ENCODE data around the gene NUP210L. TPM values are rescaled to one million over a fixed set of nuclear protein-coding genes. Genes with fewer than 3 reads are reported as not detected.

The NUP210L gene
- under 1 TPM in 1 of 2 donors, not detected in 1; 0.06 TPM for total RNA-seq
- long read RNA-seq, partial matches to known transcripts = 0 of 1 reads
- long read RNA-seq, other reads (novel, unspliced or antisense) = 1 of 1 reads

GRCh38 chr1:154154534-154155191 is at the start of gene NUP210L:
Gene NUP210L, minus strand, starts transcription at chr1:154155073.
- peak; percentile 41 to 48 for DNase-seq
- intact Hi-C loops (cut with DNase I, micrococcal nuclease) = no loop called here
- peak; percentile 28 for ATAC-seq

DNA sequence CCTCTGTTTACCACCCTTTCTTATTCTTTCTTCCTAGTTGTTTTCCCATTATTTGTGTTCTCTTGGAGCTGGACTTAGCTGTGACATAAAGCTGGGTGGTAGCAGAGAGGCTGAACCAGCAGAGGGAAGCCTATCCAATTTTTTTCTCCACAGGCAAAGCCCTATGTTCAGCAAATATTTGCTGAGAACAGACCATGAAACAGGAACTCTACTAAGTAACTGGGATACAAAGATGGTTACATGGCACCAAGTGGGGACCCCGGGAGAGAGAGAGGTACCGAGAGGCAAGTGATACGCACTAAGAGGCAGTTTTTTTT is 44.6 kb upstream of the NUP210L start:
- intact Hi-C loops (cut with DNase I, micrococcal nuclease) = no loop called here
- peak; percentile 24 for ATAC-seq
- no peak for DNase-seq

- intact Hi-C loops (cut with DNase I, micrococcal nuclease) = no loop called here
- DNase-seq (peak in 1 of 2 donors; percentile 20), ATAC-seq (peak; percentile 65)
Measured at GRCh38 chr1:154198756-154199562, 44.1 kb upstream of the NUP210L start.

- DNase-seq = peak in 1 of 2 donors; percentile 37
- intact Hi-C loops (cut with DNase I, micrococcal nuclease) = no loop called here
- ATAC-seq = peak; percentile 65
Measured at GRCh38 chr1:154193821-154194220, 38.9 kb upstream of the NUP210L start.

- DNase-seq = no peak
- intact Hi-C loops (cut with DNase I, micrococcal nuclease) = no loop called here
Measured at GRCh38 chr1:154192476-154192875, 37.6 kb upstream of the NUP210L start.

GRCh38 chr1:154191990-154192461 is 37.2 kb upstream of the NUP210L start, which contains the start of gene TPM3:
Gene TPM3, minus strand, starts transcription at chr1:154192100. Its CDS starts 82 bp downstream, at chr1:154192018.
- intact Hi-C loops (cut with DNase I, micrococcal nuclease) = no loop called here
- DNase-seq (no peak), ATAC-seq (no peak)

More at GRCh38 chr1:154192476-154192875, 37.6 kb upstream of the NUP210L start:
- no peak for ATAC-seq

GRCh38 chr1:154190550-154190949 is 35.7 kb upstream of the NUP210L start:
- DNase-seq (no peak), ATAC-seq (no peak)
- intact Hi-C loops (cut with DNase I, micrococcal nuclease) = no loop called here

DNA sequence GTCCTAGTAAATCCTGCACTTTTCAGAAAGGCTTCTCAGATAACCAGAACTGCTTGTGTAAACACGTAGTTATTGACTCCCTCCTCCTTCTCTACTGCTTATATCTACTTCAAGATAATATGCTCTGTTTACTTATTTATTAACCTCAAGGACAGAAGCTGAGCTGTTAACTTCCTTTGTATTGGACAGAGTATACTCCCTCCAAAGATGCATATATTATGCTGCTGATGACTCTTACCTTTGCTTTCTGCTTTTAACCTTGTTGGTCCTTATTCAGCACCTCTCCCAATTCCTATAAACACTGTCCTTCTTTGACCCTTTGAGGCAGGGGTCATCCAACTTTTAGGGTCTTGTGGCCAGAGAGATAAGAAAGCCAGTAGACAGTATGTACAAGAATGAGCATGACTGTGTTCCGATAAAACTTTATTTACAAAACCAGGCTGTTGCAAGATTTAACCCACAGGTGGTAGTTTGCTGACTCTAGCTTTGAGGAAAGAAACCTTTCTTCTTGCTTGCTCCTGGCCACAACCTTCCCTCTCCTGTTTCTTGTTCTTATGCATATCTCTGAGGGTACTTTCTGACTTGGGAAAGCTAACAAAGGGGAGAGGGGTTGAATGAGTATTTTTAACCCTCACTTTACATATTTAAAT is 32.1 kb upstream of the NUP210L start:
- no peak for ATAC-seq
- no peak for DNase-seq
- intact Hi-C loops (cut with DNase I, micrococcal nuclease) = no loop called here

GRCh38 chr1:154186177-154186576 is 31.3 kb upstream of the NUP210L start:
- DNase-seq (peak in 1 of 2 donors; percentile 68), ATAC-seq (no peak)
- intact Hi-C loops (cut with DNase I, micrococcal nuclease) = no loop called here

GRCh38 chr1:154183046-154183915 is 28.4 kb upstream of the NUP210L start:
- DNase-seq = peak; percentile 97 to 98
- ATAC-seq = peak; percentile 83
- intact Hi-C loops (cut with DNase I, micrococcal nuclease) = no loop called here

DNA sequence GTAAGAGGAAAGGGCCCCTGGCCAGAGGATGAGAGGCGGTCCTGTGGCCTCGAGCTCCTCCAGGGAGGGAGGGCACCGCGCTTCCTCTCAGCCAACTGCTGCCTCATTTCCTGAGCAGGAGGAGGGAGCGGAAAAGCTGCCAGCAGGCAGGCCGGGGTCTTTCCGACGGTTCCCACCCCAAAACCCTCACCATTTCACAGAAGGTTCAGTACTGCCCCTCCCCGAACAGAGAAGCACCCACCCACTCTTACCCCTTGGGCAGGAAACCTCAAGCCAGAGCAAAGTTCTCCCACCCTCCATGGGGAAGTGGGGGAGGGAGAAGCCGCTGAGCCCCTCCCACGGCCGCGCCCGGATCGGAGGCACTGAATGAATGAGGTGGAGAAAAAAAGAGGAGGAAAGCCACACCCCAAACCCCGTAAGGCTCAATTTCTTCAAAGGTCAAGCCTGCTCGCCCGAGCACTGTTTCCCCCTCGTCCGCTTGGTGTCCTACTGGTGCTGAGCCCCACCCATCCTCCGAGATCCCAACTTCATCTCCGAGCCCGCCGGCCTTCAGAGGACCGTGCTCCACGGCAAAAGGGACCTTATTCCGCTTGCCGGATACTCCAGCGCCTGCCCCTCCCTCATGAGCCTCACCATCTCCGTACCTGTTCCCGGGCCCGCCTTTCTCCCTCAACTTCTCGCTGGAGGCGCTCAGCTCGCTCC is 27.6 kb upstream of the NUP210L start:
- ATAC-seq (peak; percentile 66), DNase-seq (peak; percentile 88)
- intact Hi-C loops (cut with DNase I, micrococcal nuclease) = no loop called here

DNA sequence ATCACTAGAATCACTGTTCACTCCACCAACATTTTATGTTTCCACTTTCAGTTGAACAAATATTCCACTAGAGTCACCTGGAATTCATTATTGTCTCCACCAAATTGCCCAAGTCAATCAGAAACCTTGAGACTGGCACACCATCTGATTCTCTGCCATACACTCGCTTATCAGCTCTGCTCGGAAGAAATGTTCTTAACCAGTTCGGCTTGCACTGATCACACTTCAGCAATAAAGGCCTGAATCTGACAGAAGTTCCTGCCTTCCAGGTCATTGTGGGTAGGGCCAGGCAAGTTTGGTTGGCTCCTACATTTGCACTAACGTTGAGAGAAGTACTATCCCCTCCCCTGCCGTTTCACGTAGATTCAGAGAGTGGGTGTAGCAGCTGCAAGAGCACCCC is 27.1 kb upstream of the NUP210L start:
- ATAC-seq = peak; percentile 26
- intact Hi-C loops (cut with DNase I, micrococcal nuclease) = no loop called here

GRCh38 chr1:154179946-154180687 is 25.2 kb upstream of the NUP210L start:
- DNase-seq (no peak), ATAC-seq (peak; percentile 17)
- intact Hi-C loops (cut with DNase I, micrococcal nuclease) = no loop called here

More for the DNA sequence above, 27.1 kb upstream of the NUP210L start:
- no peak for DNase-seq

DNA sequence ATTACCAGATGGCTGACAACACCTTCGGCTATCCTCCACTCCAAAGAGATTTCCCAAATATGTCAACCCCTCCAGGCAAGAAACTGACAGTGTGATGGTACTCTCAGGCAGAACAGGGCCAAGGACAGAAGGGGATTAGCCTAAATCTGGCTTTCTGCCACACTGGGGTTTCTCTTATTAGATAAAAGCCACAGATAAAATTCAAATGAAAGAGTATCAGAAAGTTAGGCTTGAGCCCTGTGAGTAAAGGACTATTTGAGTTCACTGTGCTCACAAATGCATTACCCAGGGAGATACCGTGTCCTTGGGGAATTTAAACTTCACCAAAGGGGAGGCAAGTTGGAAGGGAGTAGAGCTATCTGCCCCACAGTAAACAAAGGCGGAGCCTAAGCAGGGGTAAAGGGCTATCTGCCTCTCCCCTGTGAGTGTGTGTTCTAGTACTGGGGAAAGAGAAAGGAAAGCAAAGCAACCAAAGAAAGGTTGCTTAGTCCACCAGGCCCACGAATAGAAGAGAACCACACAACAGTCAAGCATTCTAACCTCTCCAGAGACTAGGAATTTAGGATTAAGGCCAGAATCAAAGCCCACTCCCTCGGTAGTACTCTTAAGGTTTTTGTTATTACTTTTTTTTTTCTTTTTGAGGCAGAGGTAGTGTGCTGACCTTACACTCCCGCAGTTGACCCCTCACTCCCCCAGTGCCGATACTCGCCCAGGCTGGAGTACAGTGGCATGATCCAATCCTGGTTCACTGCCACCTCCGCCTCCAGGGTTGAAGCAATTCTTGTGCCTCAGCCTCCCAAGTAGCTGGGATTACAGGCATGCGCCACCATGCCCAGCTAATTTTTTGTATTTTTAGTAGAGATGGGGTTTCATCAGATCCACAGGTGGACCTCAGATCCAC is 24.3 kb upstream of the NUP210L start:
- peak; percentile 44 for ATAC-seq
- peak in 1 of 2 donors; percentile 53 for DNase-seq

GRCh38 chr1:154178013-154178412 is 23.1 kb upstream of the NUP210L start:
- ATAC-seq (no peak), DNase-seq (no peak)
- intact Hi-C loops (cut with DNase I, micrococcal nuclease) = no loop called here

More for the DNA sequence above, 24.3 kb upstream of the NUP210L start:
- intact Hi-C loops (cut with DNase I, micrococcal nuclease) = no loop called here

GRCh38 chr1:154176337-154176736 is 21.5 kb upstream of the NUP210L start:
- DNase-seq (peak in 1 of 2 donors; percentile 35), ATAC-seq (peak; percentile 66)
- intact Hi-C loops (cut with DNase I, micrococcal nuclease) = no loop called here
